GF-D8 (cell line): ENCODE measurements around the gene ALDH2.
A peak's percentile ranks its signal among the peaks of the same experiment; 100 is the strongest.
"Not testable (repeated sequence)": the region's sequence is repeated elsewhere in the genome, so short reads cannot be mapped to it uniquely, and the experiment has no call there.

ENCODE experiments used
- DNase-seq: peaks from one replicate; lab custom pipeline; 2025; lab: John Stamatoyannopoulos, UW

The ALDH2 gene

GRCh38 chr12:111766608-111767361 lies at the start of gene ALDH2:
Gene ALDH2 (plus strand): TSS chr12:111766933. CDS start chr12:111766983, 50 bp downstream.
- no peak for DNase-seq

DNA sequence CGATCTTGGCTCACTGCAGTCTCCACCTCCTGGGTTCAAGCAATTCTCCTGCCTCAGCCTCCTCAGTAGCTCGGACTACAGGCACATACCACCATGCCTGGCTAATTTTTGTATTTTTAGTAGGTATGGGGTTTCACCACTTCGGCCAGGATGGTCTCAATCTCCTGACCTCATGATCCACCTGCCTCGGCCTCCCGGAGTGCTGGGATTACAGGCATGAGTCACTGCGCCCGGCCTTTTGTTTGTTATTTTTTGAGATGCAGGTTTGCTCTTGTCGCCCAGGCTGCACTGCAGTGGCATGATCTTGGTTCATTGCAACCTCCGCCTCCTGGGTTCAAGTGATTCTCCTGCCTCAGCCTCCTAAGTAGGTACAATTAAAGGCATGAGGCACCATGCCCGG lies 47.4 kb upstream of the ALDH2 start:
- not testable (repeated sequence) for DNase-seq

DNA sequence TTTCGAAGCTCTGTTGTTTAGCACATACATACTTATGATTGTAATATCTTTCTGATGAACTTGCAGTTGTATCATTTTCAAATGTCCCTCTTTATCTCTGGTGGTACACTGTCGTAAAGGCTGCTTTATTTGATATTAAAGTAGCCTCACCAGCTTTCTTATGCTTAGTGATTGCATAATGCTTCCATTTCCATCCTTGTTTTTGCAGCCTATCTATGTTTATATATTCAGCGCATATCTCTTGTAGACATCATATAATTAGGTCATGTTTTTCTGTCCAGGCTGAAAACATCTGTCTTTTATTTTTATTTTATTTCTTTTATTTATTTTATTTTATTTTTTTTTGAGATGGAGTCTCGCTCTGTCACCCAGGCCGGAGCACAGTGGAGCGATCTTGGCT lies 46.3 kb upstream of the ALDH2 start:
- no peak for DNase-seq

DNA sequence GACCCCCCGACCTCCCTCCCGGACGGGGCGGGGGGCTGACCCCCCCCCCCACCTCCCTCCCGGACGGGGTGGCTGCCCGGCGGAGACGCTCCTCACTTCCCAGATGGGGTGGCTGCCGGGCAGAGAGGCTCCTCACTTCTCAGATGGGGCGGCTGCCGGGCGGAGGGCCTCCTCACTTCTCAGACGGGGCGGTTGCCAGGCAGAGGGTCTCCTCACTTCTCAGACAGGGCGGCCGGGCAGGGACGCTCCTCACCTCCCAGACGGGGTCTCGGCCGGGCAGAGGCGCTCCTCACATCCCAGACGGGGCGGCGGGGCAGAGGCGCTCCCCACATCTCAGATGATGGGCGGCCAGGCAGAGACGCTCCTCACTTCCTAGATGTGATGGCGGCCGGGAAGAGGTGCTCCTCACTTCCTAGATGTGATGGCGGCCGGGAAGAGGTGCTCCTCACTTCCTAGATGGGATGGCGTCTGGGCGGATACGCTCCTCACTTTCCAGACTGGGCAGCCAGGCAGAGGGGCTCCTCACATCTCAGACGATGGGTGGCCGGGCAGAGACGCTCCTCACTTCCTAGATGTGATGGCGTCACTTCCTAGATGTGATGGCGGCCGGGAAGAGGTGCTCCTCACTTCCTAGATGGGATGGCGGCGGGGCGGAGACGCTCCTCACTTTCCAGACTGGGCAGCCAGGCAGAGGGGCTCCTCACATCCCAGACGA lies 42.9 kb upstream of the ALDH2 start:
- DNase-seq, result not testable (repeated sequence)

DNA sequence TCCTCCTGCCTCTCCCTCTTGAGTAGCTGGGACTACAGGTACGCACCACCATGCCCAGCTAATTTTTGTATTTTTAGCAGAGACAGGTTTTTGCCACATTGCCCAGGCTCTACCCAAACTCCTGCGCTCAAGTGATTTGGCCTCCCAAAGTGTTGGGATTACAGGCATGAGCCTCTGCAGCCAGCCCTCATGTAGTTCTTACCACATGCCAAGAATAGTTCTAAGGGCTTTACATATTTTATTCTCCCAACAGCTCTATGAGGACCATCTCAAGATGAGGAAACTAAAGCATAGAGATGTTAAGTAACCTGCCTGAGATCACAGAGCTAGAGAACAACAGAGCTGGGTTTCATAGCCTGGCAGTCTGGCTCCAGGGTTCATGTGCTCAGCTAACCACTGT lies 37.9 kb upstream of the ALDH2 start:
- no peak for DNase-seq

- no peak for DNase-seq
Measured at GRCh38 chr12:111730420-111730819, 36.3 kb upstream of the ALDH2 start.

DNA sequence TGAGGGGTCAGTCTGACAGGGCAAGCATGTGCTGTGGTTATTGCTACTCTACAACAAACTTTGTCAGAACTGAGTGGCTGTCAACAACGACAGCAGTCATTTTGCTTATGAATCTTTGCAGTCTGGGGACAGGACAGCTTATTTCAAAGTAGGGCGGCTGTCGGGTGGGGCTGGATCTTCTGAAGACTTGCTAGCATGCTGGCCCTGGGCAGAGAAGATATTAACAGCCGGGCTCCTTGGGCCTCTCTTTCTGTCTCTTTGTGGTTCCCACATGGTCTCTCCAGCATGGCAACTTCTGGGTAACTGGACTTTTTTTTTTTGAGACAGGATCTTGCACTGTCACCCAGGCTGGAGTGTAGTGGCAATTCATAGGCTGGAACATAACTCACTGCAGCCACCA lies 33.9 kb upstream of the ALDH2 start:
- DNase-seq, result no peak

DNA sequence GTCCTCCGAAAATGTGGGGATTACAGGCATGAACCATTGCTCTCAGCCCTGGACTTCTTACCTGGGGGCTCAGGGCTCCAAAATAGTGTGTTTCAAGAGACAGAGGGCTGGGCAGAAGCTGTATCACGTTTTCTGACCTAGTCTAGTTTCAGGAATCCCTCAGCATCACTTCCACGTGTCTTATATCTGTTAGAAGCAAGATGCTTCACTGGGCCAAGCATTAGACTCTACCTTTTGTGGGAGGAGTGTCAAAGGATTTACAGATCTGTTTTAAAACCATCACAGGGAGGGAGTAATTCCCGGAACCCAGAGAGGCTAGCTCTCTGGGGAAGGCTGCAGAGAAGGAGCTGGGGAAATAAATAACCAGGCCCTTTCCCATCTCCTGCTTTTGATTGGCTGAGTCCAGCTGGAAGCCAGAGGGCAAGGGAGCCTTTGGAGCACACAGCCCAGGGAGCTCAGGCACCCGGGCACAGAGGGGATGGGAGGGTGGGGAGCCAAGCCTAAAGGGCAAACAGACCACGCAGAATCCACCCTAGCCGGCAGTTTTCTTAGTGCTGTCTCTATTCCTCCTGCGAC lies 33.3 kb upstream of the ALDH2 start:
- DNase-seq, result no peak

DNA sequence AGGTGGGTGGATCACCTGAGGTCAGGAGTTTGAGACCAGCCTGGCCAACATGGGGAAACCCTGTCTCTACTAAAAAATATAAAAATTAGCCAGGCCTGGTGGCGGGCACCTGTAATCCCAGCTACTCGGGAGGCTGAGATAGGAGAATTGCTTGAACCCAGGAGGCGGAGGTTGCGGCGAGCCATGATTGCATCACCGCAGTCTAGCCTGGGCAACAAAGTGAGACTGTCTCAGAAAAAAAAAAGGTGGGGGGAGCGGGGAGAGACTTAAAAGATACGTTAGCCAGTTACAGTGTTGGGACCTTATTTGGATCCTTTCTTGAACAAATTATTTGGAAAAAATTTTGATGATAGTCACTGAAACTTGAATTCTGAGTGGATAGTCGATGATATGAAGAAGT lies 27.2 kb upstream of the ALDH2 start:
- not testable (repeated sequence) for DNase-seq

GRCh38 chr12:111741235-111741812 lies 25.4 kb upstream of the ALDH2 start:
- peak; percentile 12 for DNase-seq

DNA sequence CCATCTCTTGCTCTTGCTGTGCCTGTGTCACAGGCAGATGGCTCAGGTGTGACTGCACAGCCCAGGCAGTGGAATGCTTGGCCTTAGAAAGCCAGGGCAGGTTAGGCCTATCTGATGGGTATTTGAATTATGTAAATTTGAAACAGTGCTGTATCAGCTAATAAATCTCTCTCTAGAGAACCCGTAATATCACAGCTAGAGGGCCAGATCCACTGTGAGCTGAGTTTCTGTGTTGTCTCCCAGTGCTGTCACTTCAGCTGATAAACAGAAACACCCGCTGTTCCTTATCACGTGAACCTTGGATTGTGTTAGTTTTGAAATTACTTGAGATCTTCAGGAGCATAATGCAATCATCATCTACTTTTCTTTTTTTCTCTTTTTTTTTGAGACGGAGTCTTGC lies 21.5 kb upstream of the ALDH2 start:
- DNase-seq, result no peak

DNA sequence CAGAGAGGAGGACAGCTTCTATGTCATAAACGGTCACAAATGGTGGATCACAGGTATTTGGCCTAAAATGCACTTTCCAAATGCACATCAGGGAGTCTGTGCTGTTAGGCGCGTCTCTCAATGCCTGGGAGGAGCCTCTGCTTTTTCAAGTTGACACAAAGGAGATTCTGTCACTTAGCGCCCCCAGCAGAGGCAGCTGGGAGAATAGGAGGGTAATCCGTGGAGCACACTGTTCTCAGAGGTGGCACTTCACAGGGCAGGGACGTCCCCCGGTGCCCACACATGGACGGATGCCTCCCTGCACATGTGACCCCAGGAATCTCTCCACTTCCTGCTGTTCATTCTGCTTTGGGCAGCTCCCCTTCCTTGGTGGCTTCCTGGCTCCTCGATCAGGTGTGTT lies 19.4 kb upstream of the ALDH2 start:
- DNase-seq, result no peak

DNA sequence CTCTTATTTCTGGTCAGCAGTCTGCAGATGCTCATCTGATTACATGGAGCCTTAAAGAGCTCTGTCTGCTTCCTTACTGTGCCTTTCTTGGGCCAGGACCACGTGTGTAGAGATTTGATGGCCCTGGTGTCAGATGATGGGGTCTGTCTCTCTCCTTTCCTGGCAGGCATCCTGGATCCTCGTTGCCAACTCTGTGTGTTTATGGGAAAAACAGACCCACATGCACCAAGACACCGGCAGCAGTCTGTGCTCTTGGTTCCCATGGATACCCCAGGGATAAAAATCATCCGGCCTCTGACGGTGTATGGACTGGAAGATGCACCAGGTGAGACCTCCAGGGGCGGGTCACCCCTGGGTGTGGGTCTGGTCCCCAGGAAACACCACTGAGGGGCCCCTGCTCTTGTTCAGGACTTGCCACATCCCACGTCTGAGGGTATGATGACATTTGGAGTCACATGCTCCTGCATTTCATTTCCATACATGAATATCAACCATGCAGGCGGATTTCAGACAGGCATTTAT lies 18.5 kb upstream of the ALDH2 start:
- DNase-seq, result no peak

GRCh38 chr12:111748867-111749266 lies 17.9 kb upstream of the ALDH2 start:
- DNase-seq, result no peak

DNA sequence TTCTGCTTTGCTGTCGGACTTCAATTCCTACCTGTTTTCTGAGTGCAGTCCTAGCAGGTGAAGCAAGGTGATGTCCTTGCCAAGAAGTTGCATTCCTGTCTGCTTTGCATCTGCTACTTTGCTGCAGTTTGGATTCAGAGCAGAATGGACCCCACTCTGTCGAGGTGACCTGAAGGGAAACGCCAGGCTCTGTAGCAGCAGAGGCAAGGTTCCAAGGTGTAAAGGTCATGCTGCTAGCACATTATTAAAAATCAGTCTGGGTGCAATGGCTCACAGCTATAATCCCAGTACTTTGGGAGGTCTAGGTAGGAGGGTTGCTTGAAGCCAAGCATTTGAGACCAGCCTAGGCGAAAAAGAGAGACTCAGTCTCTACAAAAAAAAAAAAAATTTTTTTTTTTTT lies 17.3 kb upstream of the ALDH2 start:
- DNase-seq, result no peak

DNA sequence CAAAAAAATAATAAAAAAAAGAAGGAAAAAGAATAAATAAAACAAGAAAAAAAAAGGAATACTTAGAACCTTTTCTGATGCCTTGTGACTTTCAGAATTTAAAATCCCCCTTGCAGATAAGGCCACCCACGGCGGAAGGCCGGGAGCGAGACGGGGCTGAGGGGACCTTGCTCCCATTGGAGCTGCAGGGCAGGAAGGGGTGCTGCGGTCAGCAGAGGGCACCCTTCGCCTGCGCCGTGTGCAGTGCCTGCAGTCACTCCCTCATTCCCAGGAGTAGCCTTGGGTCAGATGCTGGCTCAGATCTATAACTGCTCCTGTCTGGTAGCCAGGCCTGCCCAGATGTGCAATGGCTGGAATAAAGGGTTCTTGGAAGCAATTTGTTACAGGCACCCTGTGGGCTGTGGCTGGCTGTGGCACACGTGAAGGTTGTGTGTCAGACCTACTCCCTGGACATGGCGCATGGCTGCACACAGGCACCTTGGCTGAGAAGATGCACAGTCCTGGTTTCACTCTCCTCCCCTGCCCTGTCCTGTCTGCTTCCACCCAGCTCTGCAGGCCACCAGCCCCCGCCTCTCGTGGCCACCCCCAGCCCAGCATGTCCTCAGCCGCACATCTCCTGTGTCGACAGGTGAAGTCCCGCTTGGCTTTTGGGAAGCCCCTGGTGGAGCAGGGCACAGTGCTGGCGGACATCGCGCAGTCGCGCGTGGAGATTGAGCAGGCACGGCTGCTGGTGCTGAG lies 13.4 kb upstream of the ALDH2 start:
- DNase-seq, result no peak

- no peak for DNase-seq
Measured at GRCh38 chr12:111754671-111755070, 12.1 kb upstream of the ALDH2 start.

DNA sequence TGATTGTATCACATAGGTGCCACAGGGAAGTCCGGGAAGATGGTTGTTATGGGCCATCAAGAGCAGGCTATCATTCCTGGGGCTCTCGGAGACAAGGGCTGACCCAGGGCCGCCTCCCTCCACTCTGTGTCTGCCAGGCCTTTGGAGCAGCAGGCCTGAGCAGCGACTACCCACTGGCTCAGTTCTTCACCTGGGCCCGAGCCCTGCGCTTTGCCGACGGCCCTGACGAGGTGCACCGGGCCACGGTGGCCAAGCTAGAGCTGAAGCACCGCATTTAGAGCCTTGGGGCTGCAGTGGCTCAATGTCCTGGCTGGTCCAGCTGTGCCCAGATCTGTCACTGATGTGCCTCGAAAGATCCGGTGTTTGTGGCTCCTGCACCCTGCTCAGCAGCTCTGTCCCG lies 10.5 kb upstream of the ALDH2 start:
- no peak for DNase-seq

GRCh38 chr12:111756681-111757080 lies 10.1 kb upstream of the ALDH2 start:
- DNase-seq, result no peak

DNA sequence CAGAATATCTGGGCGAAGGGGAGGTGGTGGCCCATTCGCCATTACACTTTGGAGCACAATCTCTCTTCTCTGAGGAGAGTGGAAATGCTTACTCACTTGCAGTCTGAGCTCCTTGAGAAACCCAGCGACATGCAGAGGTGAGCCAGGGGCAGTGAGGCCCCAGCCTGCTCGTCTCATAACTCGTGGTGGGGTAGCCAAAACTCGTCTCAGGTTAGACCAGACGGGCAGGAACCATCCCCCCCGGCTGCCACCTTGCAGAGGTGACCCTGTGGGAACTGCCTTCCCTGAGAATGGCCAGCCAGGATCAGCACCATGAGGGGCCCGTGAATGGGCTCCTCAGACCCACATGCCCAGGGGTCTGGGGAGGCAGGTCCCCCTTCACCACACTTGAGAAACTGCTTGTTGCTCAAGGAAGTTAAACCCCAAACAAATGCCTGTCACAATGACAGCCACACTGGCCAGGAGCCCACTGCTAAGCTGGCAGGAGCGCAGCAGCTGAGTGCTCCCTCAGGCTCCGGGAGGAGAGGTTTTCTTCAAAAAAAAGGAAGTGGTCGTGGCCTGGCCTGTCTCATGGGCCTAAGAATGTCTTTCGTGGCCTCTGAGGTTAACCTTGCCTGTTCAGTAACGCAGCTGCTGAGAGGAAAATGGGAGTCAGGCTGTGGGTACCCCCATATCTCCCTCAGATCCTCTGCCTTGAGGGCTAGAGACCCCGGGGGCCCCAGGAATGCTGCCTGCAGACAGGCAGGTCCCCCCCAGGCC lies 9.2 kb upstream of the ALDH2 start:
- DNase-seq, result peak; percentile 97

GRCh38 chr12:111758120-111758561 lies 8.6 kb upstream of the ALDH2 start:
- peak; percentile 63 for DNase-seq
